GM21447 (cell line): Measurements from ENCODE around the gene DSCAML1.

Source experiments
- ATAC-seq: cut with Tn5 transposase; IDR thresholded peaks from one replicate; pipeline ENCODE4 v1.9.1; 2021; ENCODE audit not compliant: unreplicated experiment

Gene DSCAML1

GRCh38 chr11:117796872-117797529, at the start of gene DSCAML1:
Gene DSCAML1, minus strand, starts transcription at chr11:117797216. Its CDS starts 137 bp downstream, at chr11:117797079.
- ATAC-seq = no peak

DNA sequence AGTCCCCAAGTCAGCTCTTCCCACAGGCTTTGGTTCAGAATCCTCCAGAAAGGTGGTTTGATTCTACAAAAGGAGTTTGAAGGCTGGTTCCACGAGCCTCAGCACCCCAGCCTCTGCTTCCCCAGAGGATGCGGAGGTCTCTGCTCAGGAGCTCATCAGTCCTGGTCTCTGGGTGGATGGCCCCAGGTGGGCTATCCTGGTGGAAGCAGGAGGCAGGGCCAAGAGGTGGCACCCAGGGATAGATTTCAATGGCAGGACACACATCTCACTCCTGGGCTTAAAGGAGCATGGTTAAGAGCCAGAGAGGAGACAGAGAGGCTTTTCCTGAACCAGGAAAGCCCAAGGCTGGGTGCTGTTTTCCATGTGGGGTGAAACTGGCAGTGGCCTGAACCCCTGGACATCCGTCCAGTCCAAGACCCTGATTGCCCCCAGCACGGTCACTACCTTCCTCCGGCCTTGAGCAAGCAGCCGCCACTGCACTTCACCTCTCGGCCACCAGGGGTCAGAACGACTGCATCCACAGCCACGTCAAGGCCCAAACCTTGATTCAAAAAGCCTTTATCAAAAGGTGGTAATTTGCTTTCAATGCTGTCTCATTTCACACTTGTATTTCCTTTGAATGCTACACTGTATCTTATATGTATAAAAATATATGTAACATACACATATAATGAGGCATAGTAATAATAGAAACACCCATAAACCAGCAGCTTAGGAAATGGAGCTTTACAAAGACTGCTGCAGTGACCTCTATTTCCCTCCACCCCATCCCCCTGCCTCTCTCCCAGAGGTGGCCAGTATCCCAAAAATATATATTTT, 46.9 kb upstream of the DSCAML1 start:
- ATAC-seq = no peak

GRCh38 chr11:117842131-117842941, 45.3 kb upstream of the DSCAML1 start:
- ATAC-seq = no peak

DNA sequence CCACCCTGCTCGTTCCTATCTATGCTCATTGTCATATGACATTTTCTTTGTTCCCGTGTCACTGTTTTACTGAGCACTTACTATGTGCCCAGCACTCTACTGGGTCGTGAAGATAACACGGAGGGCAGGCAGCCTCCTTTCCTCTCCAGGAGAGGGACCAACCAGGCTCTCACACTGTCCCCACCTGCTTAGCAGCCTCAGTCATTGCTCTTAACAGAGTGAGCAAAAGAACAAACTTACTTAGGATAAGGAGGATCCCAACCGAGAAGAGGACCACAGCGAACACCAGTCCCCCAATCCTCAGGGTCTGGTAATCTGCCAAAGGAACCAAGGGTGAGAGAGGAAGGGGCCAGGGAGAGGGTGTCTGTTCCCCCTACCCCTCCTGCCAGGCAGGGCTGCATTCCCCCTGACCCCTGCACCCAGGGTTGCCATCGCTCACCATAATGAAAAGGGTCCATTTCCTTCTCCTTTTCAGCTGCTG, 44.6 kb upstream of the DSCAML1 start:
- no peak for ATAC-seq

DNA sequence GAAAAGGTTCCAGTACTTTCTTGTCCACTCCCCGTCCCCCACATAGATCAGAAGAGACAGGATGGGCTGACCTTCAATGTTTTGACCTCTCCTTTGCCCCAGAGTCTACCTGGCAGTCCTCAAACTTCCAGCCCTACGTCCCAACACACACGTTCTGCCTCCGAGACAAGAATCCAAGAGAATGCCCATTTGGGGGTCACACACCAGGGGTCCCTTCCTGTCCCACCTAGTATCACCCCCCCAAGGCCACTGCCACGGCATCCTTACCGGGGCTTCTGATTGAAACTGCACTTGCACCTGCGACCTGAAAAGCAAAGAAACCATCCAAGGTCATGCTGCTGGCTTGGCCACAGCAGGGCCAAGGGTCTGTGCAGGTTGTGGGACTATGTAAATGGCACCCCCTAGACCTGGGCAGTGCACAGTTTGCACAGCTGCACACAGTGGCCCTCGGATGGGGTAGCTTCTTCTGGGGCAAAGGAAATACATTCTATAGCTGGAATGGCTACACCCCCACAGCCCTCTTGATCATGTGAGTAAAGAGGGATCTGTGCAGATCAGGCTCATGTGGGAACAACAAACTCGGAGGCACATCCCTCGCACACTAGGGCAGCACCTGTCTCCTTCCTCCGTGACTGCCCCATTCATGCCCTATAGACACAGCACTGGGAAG, 44.0 kb upstream of the DSCAML1 start:
- no peak for ATAC-seq

DNA sequence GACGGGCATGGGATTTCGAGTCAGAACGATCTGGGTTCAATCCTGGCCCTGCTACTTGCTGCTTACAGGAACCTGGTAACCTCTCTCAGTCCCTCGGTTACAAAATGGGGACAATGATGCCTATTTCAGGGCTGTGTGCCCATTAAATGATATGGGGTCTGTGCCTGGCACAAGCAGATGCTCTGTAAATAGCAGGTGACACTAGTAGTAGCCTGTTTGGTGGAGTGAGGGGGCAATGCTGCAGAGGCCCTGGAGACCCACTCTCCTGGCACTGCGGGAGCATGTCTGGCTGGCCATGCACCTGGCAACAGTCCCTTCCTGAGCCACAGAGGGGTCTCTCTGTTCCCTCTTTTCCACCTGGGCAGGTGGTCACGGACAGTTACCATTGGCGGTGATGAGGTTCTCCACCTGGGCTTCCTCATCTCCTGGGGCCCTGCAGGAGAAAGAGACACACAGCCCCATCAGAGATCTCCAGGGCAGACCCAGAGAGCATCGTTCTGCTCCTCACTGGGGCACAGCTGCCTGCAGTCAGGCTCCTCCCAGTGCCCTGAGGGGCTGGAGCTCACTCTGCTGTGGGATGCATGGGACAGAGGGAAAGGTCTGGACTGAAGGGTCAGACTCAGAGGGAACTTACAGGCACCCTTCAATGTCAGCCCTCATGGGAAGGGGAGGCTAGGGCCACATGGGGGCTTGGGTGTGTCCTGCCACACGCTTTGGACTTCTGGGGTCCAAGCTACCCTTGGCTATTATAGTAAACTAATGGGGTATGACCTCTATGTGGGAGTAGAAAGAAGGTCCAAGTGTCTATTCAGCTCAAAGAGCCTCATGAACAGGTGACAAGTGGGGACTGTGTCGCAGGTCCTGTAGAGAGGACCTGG, 43.2 kb upstream of the DSCAML1 start:
- no peak for ATAC-seq

GRCh38 chr11:117839380-117839881, 42.4 kb upstream of the DSCAML1 start:
- no peak for ATAC-seq

DNA sequence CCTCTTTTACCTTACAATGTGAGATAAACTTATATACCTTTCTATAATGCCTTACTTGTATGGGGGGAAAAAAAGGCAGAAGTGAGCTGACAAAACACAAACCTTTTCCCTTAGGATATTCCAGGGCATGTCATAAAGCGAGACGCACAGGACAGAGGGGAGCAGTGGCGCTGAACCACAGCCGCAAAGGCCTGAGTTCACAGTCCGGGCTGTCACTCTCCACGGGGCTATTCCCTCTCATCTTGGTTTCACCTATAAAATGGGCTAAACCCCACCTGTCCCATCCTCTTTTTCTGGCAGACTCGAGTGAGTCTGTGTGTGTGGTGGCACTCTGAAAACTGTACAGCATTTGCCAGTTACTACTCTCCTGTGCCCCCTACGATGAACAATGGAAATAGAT, 41.9 kb upstream of the DSCAML1 start:
- no peak for ATAC-seq

DNA sequence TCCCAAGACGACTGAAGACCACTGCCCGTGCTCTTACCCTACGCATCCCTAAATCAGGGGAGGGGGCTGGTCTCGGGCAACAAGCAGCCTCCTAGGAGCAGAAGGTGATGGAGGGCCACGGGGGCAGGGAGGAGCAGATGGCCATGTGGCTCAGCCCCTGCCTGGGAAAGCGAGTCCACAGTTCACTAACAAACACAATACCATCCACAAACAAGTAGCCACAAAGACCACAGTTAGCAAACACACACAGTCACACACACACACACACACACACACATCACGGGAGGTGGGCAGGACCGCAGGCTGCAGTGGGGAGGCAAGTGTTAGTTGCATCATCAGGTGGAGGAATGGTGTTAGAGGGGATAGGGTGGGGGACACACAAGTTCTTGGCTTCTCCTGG, 40.8 kb upstream of the DSCAML1 start:
- ATAC-seq = no peak

DNA sequence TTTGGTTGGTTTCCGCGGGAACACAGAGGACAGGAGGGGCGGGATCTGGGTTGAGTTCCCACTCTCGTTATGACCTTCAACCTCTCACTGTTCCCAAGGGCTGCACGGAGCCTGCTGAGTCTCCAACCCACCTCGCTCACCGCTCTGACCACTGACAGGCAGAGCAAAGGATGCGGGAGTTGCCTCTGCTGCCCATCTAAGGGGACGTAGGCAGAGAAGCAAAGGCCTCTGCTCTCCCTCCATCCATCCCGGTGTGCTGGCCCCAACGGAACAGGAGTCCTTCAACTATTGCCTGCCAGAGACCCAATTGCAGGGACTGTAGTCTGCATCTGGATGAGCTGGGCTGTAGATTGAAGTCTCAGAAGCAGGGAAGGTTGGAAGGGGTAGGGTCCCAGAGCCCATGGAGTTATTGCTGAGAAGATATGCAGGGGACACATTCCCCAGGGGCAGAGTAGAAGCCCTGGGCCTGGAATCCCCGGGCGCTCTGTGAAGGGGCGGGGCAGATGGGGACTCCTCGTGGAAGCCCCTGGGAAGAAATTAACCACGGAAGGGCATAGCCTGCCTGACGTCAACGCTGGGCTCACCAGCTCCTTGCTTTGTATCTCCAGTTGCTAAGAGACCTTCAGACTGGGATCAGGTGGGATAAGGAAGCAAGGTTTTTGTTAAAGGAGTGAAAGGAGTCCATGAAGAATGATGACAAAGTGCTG, 40.2 kb upstream of the DSCAML1 start:
- ATAC-seq = no peak

- ATAC-seq = no peak
Measured at GRCh38 chr11:117836077-117836960, 39.3 kb upstream of the DSCAML1 start.

DNA sequence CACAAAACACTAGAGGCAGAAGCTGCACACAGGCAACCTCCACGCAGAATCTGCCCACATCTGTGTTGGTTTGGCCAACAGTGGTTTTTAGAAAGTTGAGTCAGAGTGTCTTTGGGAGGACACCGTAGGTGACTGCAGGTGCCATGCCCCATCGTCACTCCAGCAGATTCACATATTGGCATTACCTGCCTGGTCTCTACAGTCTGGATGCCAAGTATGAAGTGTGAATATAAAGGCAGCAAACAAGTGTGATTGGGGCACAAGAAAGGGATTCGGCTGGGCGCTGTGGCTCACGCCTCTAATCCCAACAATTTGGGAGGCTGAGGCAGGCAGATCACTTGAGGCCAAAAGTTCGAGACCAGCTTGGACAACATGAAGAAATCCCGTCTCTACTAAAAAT, 38.6 kb upstream of the DSCAML1 start:
- ATAC-seq = no peak

GRCh38 chr11:117834838-117835443, 37.9 kb upstream of the DSCAML1 start:
- no peak for ATAC-seq

GRCh38 chr11:117834068-117834810, 37.2 kb upstream of the DSCAML1 start:
- ATAC-seq = no peak

DNA sequence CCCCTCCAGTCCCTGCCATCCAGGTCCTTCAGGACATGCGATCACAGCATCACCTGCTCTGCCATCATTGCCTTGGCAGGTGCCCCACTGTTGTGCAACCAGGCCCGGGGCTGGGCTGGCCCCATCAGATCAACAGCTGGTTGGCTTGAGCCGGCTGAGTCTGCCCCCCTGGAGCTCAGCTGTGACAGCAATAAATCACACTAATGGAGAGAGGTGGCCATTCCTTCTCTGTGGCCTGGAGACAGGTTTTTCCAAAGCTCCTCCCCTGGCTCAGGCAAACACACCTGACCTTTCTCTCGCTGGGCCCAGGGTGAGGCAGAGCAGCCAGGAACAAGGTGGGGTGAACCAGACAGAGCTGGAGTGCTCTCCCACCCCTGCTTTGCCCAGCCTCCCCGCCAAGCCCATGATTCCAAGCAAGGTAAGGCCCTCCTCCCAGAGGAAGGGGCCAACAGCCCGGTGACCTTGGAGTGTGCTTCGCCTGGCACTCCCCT, 36.4 kb upstream of the DSCAML1 start:
- no peak for ATAC-seq

GRCh38 chr11:117832511-117832910, 35.5 kb upstream of the DSCAML1 start:
- no peak for ATAC-seq
